GM23248 (cell line): Measurements from ENCODE around the gene PACS1. TPM values are rescaled to one million over a fixed set of nuclear protein-coding genes. Genes with fewer than 3 reads are reported as not detected.

ENCODE experiments used
- DNase-seq: peaks from one replicate; pipeline ENCODE4 v3.0.0-alpha.2; 2015
- H2AFZ ChIP-seq: fragments of 200-600 bp; sonication (generic); 2 replicates; pipeline ENCODE4 v1.6.1; 2016; ENCODE audit warnings: antibody characterized with exemption
- H3F3A ChIP-seq: fragments of 200-600 bp; sonication (generic); 2 replicates; pipeline ENCODE4 v1.6.1; 2016; ENCODE audit warnings: mild to moderate bottlenecking, antibody characterized with exemption, mixed run types; ENCODE audit not compliant: insufficient read depth
- H3K27ac ChIP-seq: fragments of 200-600 bp; sonication (generic); 2 replicates; pipeline ENCODE4 v1.5.1; 2016; ENCODE audit warnings: mild to moderate bottlenecking
- H3K27me3 ChIP-seq: fragments of 200-600 bp; sonication (generic); replicated peaks from 2 replicates; pipeline ENCODE4 v1.6.1; 2016; ENCODE audit warnings: mild to moderate bottlenecking; ENCODE audit not compliant: insufficient read depth
- H3K36me3 ChIP-seq: fragments of 200-600 bp; sonication (generic); 2 replicates; pipeline ENCODE4 v1.6.1; 2016; ENCODE audit warnings: low read depth, mild to moderate bottlenecking
- H3K4me1 ChIP-seq: fragments of 200-600 bp; sonication (generic); 2 replicates; pipeline ENCODE4 v1.6.1; 2016; ENCODE audit warnings: mild to moderate bottlenecking; ENCODE audit not compliant: insufficient read depth
- H3K4me2 ChIP-seq: fragments of 200-600 bp; sonication (generic); one replicate; pipeline ENCODE4 v1.6.1; 2016; ENCODE audit warnings: mild to moderate bottlenecking; ENCODE audit not compliant: unreplicated experiment
- H3K4me3 ChIP-seq: fragments of 200-600 bp; sonication (generic); 2 replicates; pipeline ENCODE4 v1.5.1; 2016; ENCODE audit warnings: mild to moderate bottlenecking
- H3K79me2 ChIP-seq: fragments of 200-600 bp; sonication (generic); 2 replicates; pipeline ENCODE4 v1.6.1; 2016; ENCODE audit warnings: mild to moderate bottlenecking; ENCODE audit not compliant: insufficient read depth
- H3K9ac ChIP-seq: fragments of 200-600 bp; sonication (generic); 2 replicates; pipeline ENCODE4 v1.6.1; 2016; ENCODE audit warnings: mild to moderate bottlenecking
- H3K9me2 ChIP-seq: fragments of 200-600 bp; sonication (generic); 2 replicates; pipeline ENCODE4 v1.6.1; 2016; ENCODE audit warnings: mixed run types, mild to moderate bottlenecking, moderate library complexity; ENCODE audit not compliant: insufficient read depth
- H3K9me3 ChIP-seq: fragments of 200-600 bp; sonication (generic); one replicate; pipeline ENCODE4 v1.6.1; 2017; ENCODE audit warnings: low read depth
- H4K20me1 ChIP-seq: fragments of 200-600 bp; sonication (generic); 2 replicates; pipeline ENCODE4 v1.6.0; 2016; ENCODE audit not compliant: insufficient read depth
- EZH2 ChIP-seq: fragments of 200-600 bp; sonication (generic); IDR thresholded peaks from 2 replicates; pipeline ENCODE4 v1.6.1; 2018; ENCODE audit warnings: antibody characterized with exemption, mild to moderate bottlenecking; ENCODE audit not compliant: insufficient read depth, poor library complexity, severe bottlenecking
- EZH2phosphoT487 ChIP-seq: fragments of 200-600 bp; sonication (generic); IDR thresholded peaks from 2 replicates; pipeline ENCODE4 v1.6.1; 2018; ENCODE audit warnings: antibody characterized with exemption, moderate library complexity, mild to moderate bottlenecking, low read depth; ENCODE audit not compliant: insufficient read depth
- WGBS, 2 experiments: methylation state at CpG; one replicate each; pipeline ENCODE4 v1.1.6; 2015 to 2017; ENCODE audit warnings: low lambda C conversion rate in 2 of 2, low coverage in 1 of 2; ENCODE audit errors: missing lambda C conversion rate in 2 of 2; 5-methylcytosine and 5-hydroxymethylcytosine counted together
- in situ Hi-C: fragments of 300-500 bp; cut with MboI; formaldehyde crosslinking; loops from 2 replicates; pipeline ENCODE4 v1.15.0; 2020
- polyA plus RNA-seq: library from polyadenylated mRNA; unstranded; fragments of >200 nt; fragmentation: Nextera tagmentation; extraction: Ambion mirVana; gene quantifications from 2 replicates; pipeline ENCODE4 v1.2.1, GENCODE V29; 2016
- total RNA-seq: library from RNA; depleted of rRNA; stranded (reverse); fragments of >200 nt; shearing (Covaris generic); gene quantifications from 2 replicates; pipeline ENCODE4 v1.2.3, GENCODE V29; 2014

Gene PACS1
- total and polyA plus RNA-seq, 2 experiments from 2014 or later: 33.2 to 48.9 TPM

- H3K4me3 ChIP-seq: no peak overlapping the region
- H3K4me2 ChIP-seq: no peak overlapping the region
- peaks cover 8% of the 10 kb centered on the region; the same call in 1 of the 2 replicates for H3K36me3 ChIP-seq
- H2AFZ ChIP-seq: no peak overlapping the region
- no peaks in the 10 kb centered on the region for H3K9me2 ChIP-seq
- H3K27me3 ChIP-seq: no peaks in the 10 kb centered on the region
- no peak overlapping the region for H3K9ac ChIP-seq
- TF ChIP-seq EZH2phosphoT487 (no peak), EZH2 (no peak)
- H3K27ac ChIP-seq: no peak overlapping the region
- H3K9me3 ChIP-seq: no peaks in the 10 kb centered on the region
- no peaks in the 10 kb centered on the region for H3F3A ChIP-seq
- H4K20me1 ChIP-seq: no peaks in the 10 kb centered on the region
- no peaks in the 10 kb centered on the region for H3K79me2 ChIP-seq
- no peaks in the 10 kb centered on the region for H3K4me1 ChIP-seq
- WGBS, 2 experiments: 85 to 91% methylated on average over 14 of the region's 14 CpGs
- in situ Hi-C loops: no loop called here
- DNase-seq: no peak
Observed at GRCh38 chr11:66242095-66242765, 172.2 kb downstream of the PACS1 start.

- 60 to 63% methylated on average over 13 of the region's 13 CpGs for WGBS, 2 experiments
- no peak for DNase-seq
Observed at GRCh38 chr11:66243782-66244535, 173.9 kb downstream of the PACS1 start.

GRCh38 chr11:66247295-66247694 is 177.2 kb downstream of the PACS1 start:
- in situ Hi-C loops: no loop called here
- no peaks in the 10 kb centered on the region for H3K36me3 ChIP-seq
- 73 to 76% methylated on average over 4 of the region's 4 CpGs for WGBS, 2 experiments

More at GRCh38 chr11:66243782-66244535, 173.9 kb downstream of the PACS1 start:
- no peaks in the 10 kb centered on the region for H3K9me2 ChIP-seq
- no peaks in the 10 kb centered on the region for H3K4me1 ChIP-seq
- H3K4me3 ChIP-seq: no peak overlapping the region
- no peaks in the 10 kb centered on the region for H3F3A ChIP-seq
- no peak overlapping the region for H3K4me2 ChIP-seq
- no peak overlapping the region for H3K9ac ChIP-seq
- no peaks in the 10 kb centered on the region for H3K79me2 ChIP-seq
- H3K9me3 ChIP-seq: no peaks in the 10 kb centered on the region
- no peak for TF ChIP-seq EZH2phosphoT487
- H2AFZ ChIP-seq: no peak overlapping the region
- H4K20me1 ChIP-seq: no peaks in the 10 kb centered on the region
- in situ Hi-C loops: no loop called here
- peaks cover 3% of the 10 kb centered on the region; the same call in 1 of the 2 replicates for H3K36me3 ChIP-seq
- no peaks in the 10 kb centered on the region for H3K27me3 ChIP-seq
- no peak overlapping the region for H3K27ac ChIP-seq

GRCh38 chr11:66247801-66248200 is 177.7 kb downstream of the PACS1 start:
- WGBS, 2 experiments: 95 to 99% methylated on average over 3 of the region's 3 CpGs
- no peaks in the 10 kb centered on the region for H4K20me1 ChIP-seq
- no peaks in the 10 kb centered on the region for H3K9me2 ChIP-seq
- no peak for TF ChIP-seq EZH2phosphoT487
- TF ChIP-seq EZH2: no peak
- H2AFZ ChIP-seq: no peak overlapping the region
- no peaks in the 10 kb centered on the region for H3K36me3 ChIP-seq
- H3K4me3 ChIP-seq: no peak overlapping the region
- H3K9ac ChIP-seq: no peak overlapping the region
- in situ Hi-C loops: no loop called here
- no peaks in the 10 kb centered on the region for H3F3A ChIP-seq
- H3K79me2 ChIP-seq: no peaks in the 10 kb centered on the region
- no peak for DNase-seq
- no peaks in the 10 kb centered on the region for H3K9me3 ChIP-seq
- H3K4me1 ChIP-seq: no peaks in the 10 kb centered on the region
- no peaks in the 10 kb centered on the region for H3K27me3 ChIP-seq
- no peak overlapping the region for H3K27ac ChIP-seq
- no peak overlapping the region for H3K4me2 ChIP-seq

More at GRCh38 chr11:66247295-66247694, 177.2 kb downstream of the PACS1 start:
- Histone ChIP-seq H3K4me2 (no peak overlapping the region), H4K20me1 (no peaks in the 10 kb centered on the region), H3K4me3 (no peak overlapping the region), H3K4me1 (no peaks in the 10 kb centered on the region), H3K79me2 (no peaks in the 10 kb centered on the region), H3K27ac (no peak overlapping the region), H3F3A (no peaks in the 10 kb centered on the region), H3K9me2 (no peaks in the 10 kb centered on the region), H3K27me3 (no peaks in the 10 kb centered on the region), H2AFZ (no peak overlapping the region), H3K9ac (no peak overlapping the region), H3K9me3 (no peaks in the 10 kb centered on the region)
- DNase-seq: no peak
- TF ChIP-seq EZH2phosphoT487 (no peak), EZH2 (no peak)
